Panc1 (cell line): ENCODE measurements around the gene CSRP3. TPM values are rescaled to one million over a fixed set of nuclear protein-coding genes. Genes with fewer than 3 reads are reported as not detected.

ENCODE experiments used
- ATAC-seq: fragments of 200-7000 bp; cut with Tn5 transposase; 2 replicates; pipeline ENCODE4 v1.9.1; 2020; ENCODE audit warnings: mild to moderate bottlenecking, moderate library complexity
- BruUV-seq: library from RNA; stranded (reverse); fragments of 400-500 nt; replicated peaks from 2 replicates; lab custom pipeline; 2021; lab: Mats Ljungman, UMichigan
- CTCF ChIA-PET: fragments of 300-600 bp; sonication (Branson Sonifier 250); formaldehyde crosslinking; loops from one replicate; lab custom pipeline; 2022; ENCODE audit warnings: antibody characterized with exemption; lab: Charles Lee
- POLR2A ChIA-PET: fragments of 300-600 bp; sonication (Branson Sonifier 250); formaldehyde crosslinking; loops from one replicate; lab custom pipeline; 2022; ENCODE audit warnings: antibody characterized with exemption; lab: Charles Lee
- DNase-seq: peaks from one replicate; pipeline ENCODE4 v3.0.0-alpha.2; 2010; ENCODE audit warnings: low read depth, low spot score
- H3K27ac ChIP-seq: 2 replicates; pipeline ENCODE4 v1.5.1; 2011; ENCODE audit warnings: mild to moderate bottlenecking, low read length, inconsistent platforms
- H3K27me3 ChIP-seq: fragments of 200-500 bp; sonication (Bioruptor generic); 2 replicates; pipeline ENCODE4 v1.6.0; 2014; ENCODE audit warnings: low read length, inconsistent platforms; ENCODE audit not compliant: control insufficient read depth, insufficient read depth
- H3K36me3 ChIP-seq: fragments of 200-500 bp; sonication (Bioruptor generic); 2 replicates; pipeline ENCODE4 v1.5.1; 2014; ENCODE audit warnings: inconsistent platforms, mild to moderate bottlenecking, low read length, moderate library complexity; ENCODE audit not compliant: control insufficient read depth, insufficient read depth
- H3K4me1 ChIP-seq: 2 replicates; pipeline ENCODE4 v1.5.1; 2011; ENCODE audit warnings: inconsistent platforms, mild to moderate bottlenecking, low read length, moderate library complexity; ENCODE audit not compliant: control insufficient read depth, insufficient read depth
- H3K4me3 ChIP-seq, 2 experiments: 2 replicates each; pipeline ENCODE4 v1.5.1; 2011 to 2012; ENCODE audit warnings: low read depth in 2 of 2, low read length in 2 of 2, mild to moderate bottlenecking in 2 of 2, inconsistent platforms in 1 of 2, moderate library complexity in 1 of 2
- H3K9me3 ChIP-seq: fragments of 200-500 bp; sonication (Bioruptor generic); 2 replicates; pipeline ENCODE4 v1.5.1; 2014; ENCODE audit warnings: low read depth, mild to moderate bottlenecking, inconsistent platforms, low read length, moderate library complexity; ENCODE audit not compliant: control insufficient read depth, insufficient read depth
- POLR2AphosphoS5 ChIP-seq: IDR thresholded peaks from 2 replicates; pipeline ENCODE4 v1.6.1; 2012; ENCODE audit warnings: mild to moderate bottlenecking, low read depth, low read length, moderate library complexity
- SIN3A ChIP-seq: IDR thresholded peaks from 2 replicates; pipeline ENCODE4 v1.6.1; 2012; ENCODE audit warnings: low read depth, mild to moderate bottlenecking, low read length, moderate library complexity, borderline replicate concordance; ENCODE audit not compliant: insufficient read depth
- TCF7L2 ChIP-seq: IDR thresholded peaks from 2 replicates; pipeline ENCODE4 v1.6.1; 2011; ENCODE audit warnings: mild to moderate bottlenecking, low read depth, low read length, inconsistent platforms
- in situ Hi-C: cut with HindIII; loops from 2 replicates; pipeline ENCODE4 v1.10.0; 2016; ENCODE audit warnings: low sequenced_read_pairs, low pct_unique_long_range_greater_than_20kb
- intact Hi-C: fragments of 100-400 bp; cut with micrococcal nuclease; formaldehyde crosslinking; loops from one replicate; pipeline ENCODE4 v1.10.0; 2022; ENCODE audit not compliant: unreplicated experiment
- total RNA-seq: library from RNA; stranded (reverse); gene quantifications from one replicate; pipeline ENCODE4 v1.2.1, GENCODE V29; 2021; ENCODE audit not compliant: unreplicated experiment
- TF ChIP-seq, protein P1 (sequence below), 2 experiments: IDR thresholded peaks; 2 replicates each; pipeline ENCODE4 v1.6.1; 2011 to 2012; ENCODE audit warnings: low read depth in 2 of 2, control low read depth in 1 of 2, low read length in 1 of 2, mild to moderate bottlenecking in 1 of 2, moderate library complexity in 1 of 2; ENCODE audit not compliant: insufficient read depth in 1 of 2
- TF ChIP-seq, protein P2 (sequence below): fragments of 450-650 bp; IDR thresholded peaks from 2 replicates; pipeline ENCODE4 v1.5.1; 2017; ENCODE audit warnings: mild to moderate bottlenecking

The CSRP3 gene
- total RNA-seq, 1 experiment from 2014 or later, result not detected

DNA sequence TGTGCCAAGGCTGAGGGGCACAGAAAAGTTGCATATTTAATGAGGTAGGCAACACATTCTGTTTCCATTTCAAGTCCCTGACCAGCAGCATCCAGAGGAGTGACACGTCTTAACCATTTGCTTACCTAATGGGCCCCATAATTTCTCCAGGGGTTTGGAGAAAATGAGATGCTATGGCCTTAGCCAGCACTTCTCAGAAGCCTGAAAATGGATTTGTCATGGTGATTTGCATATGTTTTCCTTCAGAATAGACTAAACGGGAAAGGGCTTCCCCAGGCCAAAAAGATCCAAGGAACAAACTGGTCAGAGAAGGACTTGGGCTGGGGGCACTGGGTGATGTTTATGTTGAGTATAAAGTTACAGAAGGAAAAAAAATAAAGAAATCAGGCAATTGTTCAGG is 16.7 kb downstream of the CSRP3 start:
- TF ChIP-seq, protein P1, sequence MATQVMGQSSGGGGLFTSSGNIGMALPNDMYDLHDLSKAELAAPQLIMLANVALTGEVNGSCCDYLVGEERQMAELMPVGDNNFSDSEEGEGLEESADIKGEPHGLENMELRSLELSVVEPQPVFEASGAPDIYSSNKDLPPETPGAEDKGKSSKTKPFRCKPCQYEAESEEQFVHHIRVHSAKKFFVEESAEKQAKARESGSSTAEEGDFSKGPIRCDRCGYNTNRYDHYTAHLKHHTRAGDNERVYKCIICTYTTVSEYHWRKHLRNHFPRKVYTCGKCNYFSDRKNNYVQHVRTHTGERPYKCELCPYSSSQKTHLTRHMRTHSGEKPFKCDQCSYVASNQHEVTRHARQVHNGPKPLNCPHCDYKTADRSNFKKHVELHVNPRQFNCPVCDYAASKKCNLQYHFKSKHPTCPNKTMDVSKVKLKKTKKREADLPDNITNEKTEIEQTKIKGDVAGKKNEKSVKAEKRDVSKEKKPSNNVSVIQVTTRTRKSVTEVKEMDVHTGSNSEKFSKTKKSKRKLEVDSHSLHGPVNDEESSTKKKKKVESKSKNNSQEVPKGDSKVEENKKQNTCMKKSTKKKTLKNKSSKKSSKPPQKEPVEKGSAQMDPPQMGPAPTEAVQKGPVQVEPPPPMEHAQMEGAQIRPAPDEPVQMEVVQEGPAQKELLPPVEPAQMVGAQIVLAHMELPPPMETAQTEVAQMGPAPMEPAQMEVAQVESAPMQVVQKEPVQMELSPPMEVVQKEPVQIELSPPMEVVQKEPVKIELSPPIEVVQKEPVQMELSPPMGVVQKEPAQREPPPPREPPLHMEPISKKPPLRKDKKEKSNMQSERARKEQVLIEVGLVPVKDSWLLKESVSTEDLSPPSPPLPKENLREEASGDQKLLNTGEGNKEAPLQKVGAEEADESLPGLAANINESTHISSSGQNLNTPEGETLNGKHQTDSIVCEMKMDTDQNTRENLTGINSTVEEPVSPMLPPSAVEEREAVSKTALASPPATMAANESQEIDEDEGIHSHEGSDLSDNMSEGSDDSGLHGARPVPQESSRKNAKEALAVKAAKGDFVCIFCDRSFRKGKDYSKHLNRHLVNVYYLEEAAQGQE (IDR thresholded peaks at IDR 0.05; ENCODE audit: insufficient read depth in 1 of 2, low read depth in 2 of 2, low read length in 1 of 2), result no peak
- TF ChIP-seq POLR2AphosphoS5, result no peak
- TF ChIP-seq, protein P2, sequence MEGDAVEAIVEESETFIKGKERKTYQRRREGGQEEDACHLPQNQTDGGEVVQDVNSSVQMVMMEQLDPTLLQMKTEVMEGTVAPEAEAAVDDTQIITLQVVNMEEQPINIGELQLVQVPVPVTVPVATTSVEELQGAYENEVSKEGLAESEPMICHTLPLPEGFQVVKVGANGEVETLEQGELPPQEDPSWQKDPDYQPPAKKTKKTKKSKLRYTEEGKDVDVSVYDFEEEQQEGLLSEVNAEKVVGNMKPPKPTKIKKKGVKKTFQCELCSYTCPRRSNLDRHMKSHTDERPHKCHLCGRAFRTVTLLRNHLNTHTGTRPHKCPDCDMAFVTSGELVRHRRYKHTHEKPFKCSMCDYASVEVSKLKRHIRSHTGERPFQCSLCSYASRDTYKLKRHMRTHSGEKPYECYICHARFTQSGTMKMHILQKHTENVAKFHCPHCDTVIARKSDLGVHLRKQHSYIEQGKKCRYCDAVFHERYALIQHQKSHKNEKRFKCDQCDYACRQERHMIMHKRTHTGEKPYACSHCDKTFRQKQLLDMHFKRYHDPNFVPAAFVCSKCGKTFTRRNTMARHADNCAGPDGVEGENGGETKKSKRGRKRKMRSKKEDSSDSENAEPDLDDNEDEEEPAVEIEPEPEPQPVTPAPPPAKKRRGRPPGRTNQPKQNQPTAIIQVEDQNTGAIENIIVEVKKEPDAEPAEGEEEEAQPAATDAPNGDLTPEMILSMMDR, result 0 out of 2 replicates have a peak, but pooled peaks have one; percentile 4
- TF ChIP-seq TCF7L2, result no peak
- no peak for TF ChIP-seq SIN3A
- H3K36me3 ChIP-seq, result no peaks in the 10 kb centered on the region
- in situ Hi-C loops, result no loop called here
- H3K4me1 ChIP-seq, result no peaks in the 10 kb centered on the region
- no peak for ATAC-seq
- BruUV-seq, result no TSS peak
- intact Hi-C loops, result no loop called here
- H3K27ac ChIP-seq, result no peak overlapping the region
- no peaks in the 10 kb centered on the region for H3K9me3 ChIP-seq
- H3K4me3 ChIP-seq, result no peak overlapping the region
- POLR2A ChIA-PET, result no interaction called here
- CTCF ChIA-PET, result no interaction called here
- no peaks in the 10 kb centered on the region for H3K27me3 ChIP-seq
- no peak for DNase-seq

DNA sequence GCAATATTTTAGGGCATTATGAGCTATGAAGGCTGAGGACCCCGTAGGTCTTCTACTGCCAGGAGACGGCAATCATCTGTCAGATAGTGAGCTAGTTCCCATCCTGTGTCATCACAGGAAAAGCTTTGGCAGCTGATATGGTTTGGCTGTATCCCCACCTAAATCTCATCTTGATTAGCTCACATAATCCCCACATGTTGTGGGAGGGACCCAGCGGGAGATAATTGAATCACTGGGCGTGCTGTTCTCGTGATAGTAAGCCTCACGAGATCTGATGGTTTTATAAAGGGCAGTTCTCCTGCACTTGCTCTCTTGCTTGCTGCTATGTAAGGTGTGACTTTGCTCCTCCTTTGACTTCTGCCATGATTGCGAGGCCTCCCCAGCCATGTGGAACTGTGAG is 18.1 kb downstream of the CSRP3 start:
- ATAC-seq (no peak), DNase-seq (no peak)
- H3K36me3 ChIP-seq, result no peaks in the 10 kb centered on the region
- H3K9me3 ChIP-seq, result no peaks in the 10 kb centered on the region
- TF ChIP-seq, protein P2, result no peak
- no peak for TF ChIP-seq POLR2AphosphoS5
- TF ChIP-seq SIN3A, result no peak
- TF ChIP-seq TCF7L2, result no peak
- TF ChIP-seq, protein P1 (IDR thresholded peaks at IDR 0.05; ENCODE audit: insufficient read depth in 1 of 2, low read depth in 2 of 2, low read length in 1 of 2), result no peak
- intact Hi-C loops (no loop called here), in situ Hi-C loops (no loop called here)
- no peaks in the 10 kb centered on the region for H3K27me3 ChIP-seq
- POLR2A ChIA-PET, result no interaction called here
- no TSS peak for BruUV-seq
- no peak overlapping the region for H3K27ac ChIP-seq
- CTCF ChIA-PET, result no interaction called here
- H3K4me1 ChIP-seq, result no peaks in the 10 kb centered on the region
- no peak overlapping the region for H3K4me3 ChIP-seq
